ENCODE results near the gene MCRIP2.

MCRIP2 gene

GRCh38 chr16:617855-618254 lies 23.8 kb upstream of the MCRIP2 start:
- no peak for DNase-seq

GRCh38 chr16:619476-620100 lies 22.0 kb upstream of the MCRIP2 start:
- DNase-seq, result no peak

DNA sequence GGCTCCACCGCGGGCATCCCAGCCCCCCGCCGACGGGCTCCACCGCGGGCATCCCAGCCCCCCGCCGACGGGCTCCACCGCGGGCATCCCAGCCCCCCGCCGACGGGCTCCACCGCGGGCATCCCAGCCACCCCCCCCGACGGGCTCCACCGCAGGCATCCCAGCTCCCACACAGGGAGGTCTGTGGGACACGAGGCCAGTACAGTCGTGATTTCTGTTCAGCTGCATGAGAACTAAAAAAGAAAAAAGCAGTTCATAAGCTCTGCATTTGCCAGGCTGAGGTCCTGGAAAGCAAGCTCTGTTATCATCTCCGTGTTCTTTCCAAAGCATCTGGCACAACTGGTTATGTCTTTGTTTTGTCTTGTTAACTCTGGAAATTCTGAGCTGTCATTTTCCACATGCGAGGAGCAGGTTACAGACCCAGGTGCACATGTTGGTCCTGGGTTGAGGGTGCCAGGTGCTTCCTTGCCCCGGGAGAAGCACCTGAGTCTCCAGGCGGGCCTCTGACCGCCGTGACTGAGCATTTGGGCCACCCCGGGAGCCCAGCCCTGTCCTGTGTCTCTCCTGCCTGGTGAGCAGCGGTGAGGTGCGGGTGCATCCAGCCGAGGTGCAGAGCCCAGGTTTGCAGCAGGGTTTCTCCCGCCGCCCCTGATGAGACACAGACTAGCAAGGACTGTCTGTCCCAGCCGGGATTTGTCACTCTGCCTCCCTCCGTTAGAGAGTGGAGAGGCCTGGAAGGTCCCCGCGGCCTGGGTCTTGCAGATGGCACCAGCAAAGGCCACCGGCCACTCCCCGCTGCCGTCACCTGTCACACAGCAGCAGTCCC lies 20.7 kb upstream of the MCRIP2 start:
- DNase-seq, result no peak

- no peak for DNase-seq
Measured at GRCh38 chr16:621526-622105, 20.0 kb upstream of the MCRIP2 start.

- DNase-seq, result no peak
Measured at GRCh38 chr16:622920-623280, 18.7 kb upstream of the MCRIP2 start.

DNA sequence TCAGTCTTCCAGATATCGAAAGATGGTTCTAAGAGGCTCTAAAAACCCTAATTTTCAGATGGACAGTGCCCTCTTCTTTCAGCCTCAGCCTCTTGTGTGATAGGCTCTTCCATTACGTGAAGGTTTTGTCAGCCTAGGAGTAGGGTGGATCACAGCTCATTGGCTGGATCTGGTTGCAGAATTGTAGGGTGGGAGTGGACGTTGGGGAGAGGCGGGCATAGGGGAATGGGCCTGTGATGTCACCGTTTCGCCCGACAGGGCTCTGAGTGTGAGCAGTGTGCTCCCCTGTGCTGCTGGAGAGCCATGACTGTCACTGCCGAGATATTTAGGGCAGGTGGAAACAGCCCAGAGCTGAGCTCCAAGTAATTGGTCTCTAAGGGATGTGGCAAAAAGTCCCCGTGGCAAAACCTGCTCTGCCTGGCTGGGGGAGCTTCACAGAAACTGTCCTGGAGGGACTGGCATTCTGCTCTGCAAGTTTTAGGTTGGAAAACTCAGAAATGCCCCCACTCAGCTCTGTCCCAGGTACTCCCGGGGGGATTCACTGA lies 17.0 kb upstream of the MCRIP2 start:
- DNase-seq, result no peak

- DNase-seq, result no peak
Measured at GRCh38 chr16:625117-625976, 16.3 kb upstream of the MCRIP2 start.

GRCh38 chr16:625977-626765 lies 15.5 kb upstream of the MCRIP2 start:
- DNase-seq, result no peak

DNA sequence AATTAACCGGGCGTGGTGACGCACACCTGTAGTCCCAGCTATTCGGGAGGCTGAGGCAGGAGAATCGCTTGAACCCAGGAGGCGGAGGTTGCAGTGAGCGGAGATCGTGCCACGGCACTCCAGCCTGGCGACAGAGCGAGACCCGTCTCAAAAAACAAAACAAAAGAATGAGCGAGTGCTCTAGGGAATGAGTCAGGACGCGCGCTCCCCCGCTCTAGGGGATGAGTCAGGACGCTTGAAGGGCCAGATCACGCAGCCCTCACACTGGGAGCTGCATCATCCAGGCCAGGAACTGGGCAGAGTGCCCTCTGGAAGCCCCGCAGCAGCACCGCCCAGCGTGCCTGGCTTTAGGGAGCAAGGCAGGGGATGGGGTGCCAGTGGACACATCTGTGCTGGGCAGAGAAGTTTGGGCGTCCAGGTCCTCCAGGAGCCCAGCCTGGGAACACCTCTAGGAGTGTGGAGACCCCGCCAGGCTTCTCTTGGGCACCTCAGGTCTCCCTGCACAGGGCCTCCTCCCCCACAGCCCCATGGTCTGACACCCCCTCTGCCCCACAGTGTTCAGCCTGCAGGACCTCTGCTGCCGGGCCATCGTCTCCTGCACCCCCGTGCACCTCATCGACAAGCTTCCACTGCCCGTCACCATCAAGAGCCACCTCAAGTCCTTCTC lies 14.7 kb upstream of the MCRIP2 start:
- no peak for DNase-seq

GRCh38 chr16:627454-628239 lies 14.0 kb upstream of the MCRIP2 start:
- DNase-seq, result no peak

DNA sequence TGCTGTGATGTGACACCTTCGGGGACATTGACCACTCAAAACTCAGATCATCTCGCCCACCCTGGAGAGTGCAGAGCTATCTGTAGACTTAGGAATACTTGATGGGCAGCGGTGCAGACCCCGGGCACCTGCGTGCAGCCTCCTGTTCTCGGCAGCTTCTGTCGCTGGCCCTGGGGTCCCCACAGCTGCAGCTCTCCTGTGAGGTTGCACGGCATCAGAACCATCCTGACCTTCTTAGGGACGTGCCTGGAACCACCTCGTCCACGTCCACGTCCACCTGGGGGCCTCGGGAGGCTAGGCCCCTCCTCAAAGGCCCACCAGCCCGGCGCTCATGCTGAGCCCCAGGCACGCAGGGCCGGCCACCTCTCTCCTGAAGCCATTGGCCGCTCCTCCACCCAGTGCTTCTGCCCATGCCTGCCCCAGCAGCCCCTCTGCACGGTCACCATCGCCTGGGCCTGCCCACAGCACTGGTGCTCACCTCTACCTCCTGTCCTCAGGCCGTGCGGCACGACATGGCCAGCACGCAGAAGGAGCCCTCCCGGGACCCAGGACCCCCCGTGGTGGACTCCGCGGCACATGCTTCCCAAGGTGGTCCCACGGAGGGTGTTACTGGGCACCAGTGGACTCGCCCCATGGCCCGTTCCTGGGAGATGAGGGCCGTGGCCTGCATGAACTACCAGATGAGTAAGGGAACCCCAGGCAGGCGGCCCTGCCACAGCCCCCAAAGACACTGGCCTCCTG lies 13.1 kb upstream of the MCRIP2 start:
- no peak for DNase-seq

DNA sequence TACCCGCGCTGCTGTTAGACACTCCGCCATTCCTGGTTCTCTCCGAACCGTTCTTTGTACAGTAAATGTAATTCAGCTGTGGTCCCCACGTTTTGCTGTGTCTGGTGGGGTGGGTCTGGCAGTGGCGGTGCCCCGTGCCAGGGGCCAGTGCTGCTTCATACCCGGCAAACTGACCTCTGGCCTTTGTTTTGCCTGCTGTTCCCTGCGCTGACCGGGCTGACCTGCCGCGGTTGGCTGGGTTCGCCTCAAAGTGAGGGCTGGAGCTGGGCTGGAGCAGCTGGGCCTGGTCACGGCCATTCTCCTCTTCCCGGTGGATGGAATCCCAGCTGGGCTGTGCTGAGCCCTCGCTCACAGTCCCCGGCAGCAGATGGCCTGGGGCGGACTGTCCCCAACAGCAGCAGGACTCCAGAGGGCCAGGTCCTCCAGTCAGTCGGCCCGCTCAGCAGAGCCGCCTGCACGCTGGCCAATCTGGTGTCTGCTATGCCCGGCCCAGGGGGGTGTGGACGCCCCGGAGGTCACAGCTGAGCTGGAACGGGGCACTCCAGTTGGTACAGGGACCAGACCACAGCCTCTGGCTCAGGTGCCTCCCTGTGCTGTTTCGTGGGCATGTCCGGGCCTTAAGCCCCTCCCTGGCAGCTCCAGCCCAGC lies 12.3 kb upstream of the MCRIP2 start:
- no peak for DNase-seq

DNA sequence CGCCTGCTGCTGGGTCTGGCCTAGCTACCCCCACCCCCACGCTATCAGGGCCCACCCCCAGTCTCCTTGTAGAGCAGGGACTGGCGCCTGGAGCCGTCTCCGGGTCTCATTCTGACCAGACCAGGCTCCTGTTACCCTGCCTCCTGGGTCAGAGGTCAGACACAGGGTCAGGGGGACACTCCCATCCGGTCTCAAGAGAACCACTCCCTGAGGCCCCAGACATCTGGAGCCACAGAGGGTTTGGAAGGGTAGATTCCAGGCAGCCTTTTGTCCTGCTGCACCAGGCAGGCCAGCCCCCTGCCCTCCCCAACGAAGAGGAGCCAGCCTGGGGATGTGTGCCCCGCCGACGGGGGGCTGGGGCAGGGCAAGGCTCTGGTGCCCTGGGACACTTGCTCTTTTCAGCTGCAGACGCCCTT lies 11.8 kb upstream of the MCRIP2 start:
- DNase-seq, result no peak

GRCh38 chr16:630249-630814 lies 11.3 kb upstream of the MCRIP2 start:
- no peak for DNase-seq

DNA sequence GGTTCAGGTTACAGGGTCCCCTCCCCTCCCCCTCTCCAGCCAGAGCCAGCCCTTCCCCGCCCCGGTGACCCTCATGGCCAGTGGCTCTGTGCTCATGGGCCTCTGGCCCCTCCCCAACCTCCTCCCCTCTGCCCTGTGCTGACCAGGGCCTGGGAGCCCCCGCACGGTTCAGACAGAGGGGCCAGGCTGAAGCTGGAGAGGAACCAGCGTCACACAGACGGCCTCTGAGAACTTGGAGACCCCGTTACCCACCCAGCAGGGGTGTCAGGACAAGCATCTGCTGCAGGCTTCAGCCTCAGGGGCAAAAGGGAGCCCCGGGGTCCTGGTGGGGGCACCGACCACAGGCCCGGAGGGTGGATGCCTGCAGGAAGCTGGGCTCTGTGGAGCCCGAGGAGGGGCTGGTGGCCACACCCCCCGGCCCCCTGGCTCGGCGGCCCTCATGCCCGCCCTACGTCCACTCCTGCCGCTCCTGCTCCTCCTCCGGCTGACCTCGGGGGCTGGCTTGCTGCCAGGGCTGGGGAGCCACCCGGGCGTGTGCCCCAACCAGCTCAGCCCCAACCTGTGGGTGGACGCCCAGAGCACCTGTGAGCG lies 10.7 kb upstream of the MCRIP2 start, which contains the start of gene WFIKKN1:
WFIKKN1 (plus strand) TSS at position 171 of the 591 bp plus-strand sequence; CDS start at position 440, 269 bp downstream.
- no peak for DNase-seq

DNA sequence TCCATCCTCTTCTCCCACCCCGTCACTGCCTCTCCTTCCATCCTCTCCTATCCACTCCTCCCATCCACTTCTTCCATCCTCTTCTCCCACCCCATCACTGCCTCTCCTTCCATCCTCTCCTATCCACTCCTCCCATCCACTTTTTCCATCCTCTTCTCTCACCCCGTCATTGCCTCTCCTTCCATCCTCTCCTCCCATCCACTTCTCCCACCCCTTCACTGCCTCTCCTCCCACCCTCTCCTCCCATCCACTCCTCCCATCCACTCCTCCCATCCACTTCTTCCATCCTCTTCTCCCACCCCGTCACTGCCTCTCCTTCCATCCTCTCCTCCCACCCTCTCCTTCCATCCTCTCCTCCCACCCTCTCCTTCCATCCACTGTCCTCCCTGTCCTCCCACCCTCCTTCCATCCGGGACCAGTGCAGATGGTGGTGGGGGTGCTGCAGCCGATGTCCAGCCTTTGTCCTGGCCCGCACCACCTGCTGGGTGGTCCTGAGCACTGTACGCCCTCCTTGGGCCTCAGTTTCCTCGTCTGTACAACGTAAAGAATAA lies 9.7 kb upstream of the MCRIP2 start:
- no peak for DNase-seq

- DNase-seq, result no peak
Measured at GRCh38 chr16:632486-633335, 8.9 kb upstream of the MCRIP2 start.

Data from activated CD4-positive, alpha-beta T cell treated with anti-CD3 and anti-CD28 coated beads for 1 hour (primary cell).